Parathyroid adenoma (tissue), 2 donors: ENCODE data around the gene SPATS2.
A peak's percentile ranks its signal among the peaks of the same experiment; 100 is the strongest.

ENCODE experiments used
- H2AFZ ChIP-seq: fragments of 300-600 bp; sonication (generic); one replicate; pipeline ENCODE4 v1.7.0; 2017; ENCODE audit warnings: antibody characterized with exemption, mild to moderate bottlenecking
- H3K27ac ChIP-seq: fragments of 300-600 bp; sonication (generic); one replicate; pipeline ENCODE4 v1.7.0; 2017
- H3K27me3 ChIP-seq: fragments of 300-600 bp; sonication (generic); one replicate; pipeline ENCODE4 v1.7.0; 2017; ENCODE audit warnings: low read length; ENCODE audit not compliant: control insufficient read depth, insufficient read depth
- H3K36me3 ChIP-seq: fragments of 300-600 bp; sonication (generic); one replicate; pipeline ENCODE4 v1.7.0; 2017; ENCODE audit warnings: low read length; ENCODE audit not compliant: control insufficient read depth, insufficient read depth
- H3K4me1 ChIP-seq: fragments of 300-600 bp; sonication (generic); one replicate; pipeline ENCODE4 v1.7.0; 2017; ENCODE audit warnings: control low read depth
- H3K4me2 ChIP-seq: fragments of 300-600 bp; sonication (generic); one replicate; pipeline ENCODE4 v1.7.0; 2017; ENCODE audit warnings: low read length
- H3K4me3 ChIP-seq: fragments of 300-600 bp; sonication (generic); one replicate; pipeline ENCODE4 v1.7.0; 2017; ENCODE audit warnings: low read depth, low read length
- H3K79me2 ChIP-seq: fragments of 300-600 bp; sonication (generic); one replicate; pipeline ENCODE4 v1.7.0; 2017; ENCODE audit warnings: control low read depth
- H3K9ac ChIP-seq: fragments of 300-600 bp; sonication (generic); one replicate; pipeline ENCODE4 v1.7.0; 2017; ENCODE audit warnings: mild to moderate bottlenecking
- H3K9me3 ChIP-seq: fragments of 300-600 bp; sonication (generic); one replicate; pipeline ENCODE4 v1.7.0; 2017; ENCODE audit warnings: low read length; ENCODE audit not compliant: control insufficient read depth
- CTCF ChIP-seq: fragments of 300-600 bp; sonication (generic); IDR thresholded peaks from one replicate; pipeline ENCODE4 v1.7.0; 2017; ENCODE audit warnings: antibody characterized with exemption, mild to moderate bottlenecking
- donor health status: primary hyperparathyroidism.

The SPATS2 gene

GRCh38 chr12:49461221-49461620 lies 94.0 kb downstream of the SPATS2 start:
- no peaks in the 10 kb centered on the region for H3K27me3 ChIP-seq
- H3K9ac ChIP-seq: no peak overlapping the region
- H3K4me2 ChIP-seq: peak overlapping the region; percentile 34
- H2AFZ ChIP-seq: no peak overlapping the region
- no peaks in the 10 kb centered on the region for H3K9me3 ChIP-seq
- no peaks in the 10 kb centered on the region for H3K36me3 ChIP-seq
- peaks cover 20% of the 10 kb centered on the region for H3K4me1 ChIP-seq
- no peak overlapping the region for H3K27ac ChIP-seq
- H3K79me2 ChIP-seq: peaks cover 3% of the 10 kb centered on the region
- TF ChIP-seq CTCF: no peak
- H3K4me3 ChIP-seq: no peak overlapping the region

DNA sequence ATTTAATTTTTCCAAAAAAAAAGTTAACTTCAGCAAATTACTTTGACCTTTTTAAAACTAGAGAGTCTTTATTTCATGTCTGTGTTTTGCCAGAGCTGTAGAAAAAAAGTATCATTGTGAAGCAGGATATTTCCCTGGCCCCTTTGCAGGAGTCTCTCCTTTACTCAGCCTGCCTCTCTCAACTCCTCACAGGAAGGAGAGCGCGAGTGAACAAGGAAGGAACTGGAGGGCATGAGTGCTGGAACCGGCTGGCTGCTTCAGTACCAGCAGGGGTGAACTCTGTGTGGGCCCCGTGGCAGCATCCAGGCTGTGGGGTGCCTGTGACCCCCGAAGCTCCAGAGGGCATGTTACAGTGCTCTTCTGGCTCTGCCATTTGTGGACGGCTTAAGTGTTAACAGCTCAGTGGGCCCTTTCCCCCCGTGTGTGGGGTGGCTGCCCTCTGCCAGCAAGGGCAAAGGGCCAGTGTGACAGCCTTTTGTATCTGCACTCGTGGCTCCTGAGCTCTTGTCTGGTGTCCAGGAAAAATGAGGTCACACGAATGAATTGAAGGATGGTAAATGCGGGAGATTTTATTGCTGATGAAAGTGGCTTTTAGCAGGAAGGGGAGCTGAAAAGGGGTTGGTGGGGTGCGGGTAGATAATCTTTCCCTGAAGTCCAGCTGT lies 95.0 kb downstream of the SPATS2 start:
- peaks cover 3% of the 10 kb centered on the region for H3K79me2 ChIP-seq
- H2AFZ ChIP-seq: peak overlapping the region; percentile 82
- H3K4me3 ChIP-seq: no peak overlapping the region
- no peak overlapping the region for H3K9ac ChIP-seq
- H3K36me3 ChIP-seq: no peaks in the 10 kb centered on the region
- peak overlapping the region; percentile 82 for H3K27ac ChIP-seq
- no peaks in the 10 kb centered on the region for H3K9me3 ChIP-seq
- peaks cover 20% of the 10 kb centered on the region for H3K4me1 ChIP-seq
- TF ChIP-seq CTCF: no peak
- H3K27me3 ChIP-seq: no peaks in the 10 kb centered on the region
- peak overlapping the region; percentile 2 for H3K4me2 ChIP-seq

GRCh38 chr12:49465132-49465531 lies 97.9 kb downstream of the SPATS2 start:
- H3K36me3 ChIP-seq: no peaks in the 10 kb centered on the region
- H3K9ac ChIP-seq: no peak overlapping the region
- no peak overlapping the region for H2AFZ ChIP-seq
- H3K27me3 ChIP-seq: no peaks in the 10 kb centered on the region
- no peak overlapping the region for H3K4me2 ChIP-seq
- peaks cover 3% of the 10 kb centered on the region for H3K79me2 ChIP-seq
- peaks cover 20% of the 10 kb centered on the region for H3K4me1 ChIP-seq
- H3K4me3 ChIP-seq: no peak overlapping the region
- no peak for TF ChIP-seq CTCF
- H3K9me3 ChIP-seq: no peaks in the 10 kb centered on the region
- no peak overlapping the region for H3K27ac ChIP-seq

GRCh38 chr12:49470986-49471385 lies 103.7 kb downstream of the SPATS2 start:
- no peaks in the 10 kb centered on the region for H3K9me3 ChIP-seq
- H3K9ac ChIP-seq: no peak overlapping the region
- no peaks in the 10 kb centered on the region for H3K27me3 ChIP-seq
- no peak overlapping the region for H3K4me3 ChIP-seq
- peaks cover 6% of the 10 kb centered on the region for H3K79me2 ChIP-seq
- no peak for TF ChIP-seq CTCF
- no peak overlapping the region for H3K4me2 ChIP-seq
- H3K27ac ChIP-seq: no peak overlapping the region
- H2AFZ ChIP-seq: no peak overlapping the region
- no peaks in the 10 kb centered on the region for H3K36me3 ChIP-seq
- H3K4me1 ChIP-seq: no peaks in the 10 kb centered on the region

GRCh38 chr12:49471557-49471956 lies 104.3 kb downstream of the SPATS2 start:
- peaks cover 6% of the 10 kb centered on the region for H3K79me2 ChIP-seq
- no peak overlapping the region for H3K27ac ChIP-seq
- H3K4me2 ChIP-seq: no peak overlapping the region
- H3K4me1 ChIP-seq: no peaks in the 10 kb centered on the region
- no peaks in the 10 kb centered on the region for H3K27me3 ChIP-seq
- H3K9me3 ChIP-seq: no peaks in the 10 kb centered on the region
- no peak for TF ChIP-seq CTCF
- no peaks in the 10 kb centered on the region for H3K36me3 ChIP-seq
- H3K4me3 ChIP-seq: no peak overlapping the region
- H3K9ac ChIP-seq: no peak overlapping the region
- no peak overlapping the region for H2AFZ ChIP-seq
